ENCODE results near the gene SHISAL1. TPM values are rescaled to one million over a fixed set of nuclear protein-coding genes. Genes with fewer than 3 reads are reported as not detected.

The SHISAL1 gene
- total RNA-seq, 1 experiment from 2014 or later, result not detected

DNA sequence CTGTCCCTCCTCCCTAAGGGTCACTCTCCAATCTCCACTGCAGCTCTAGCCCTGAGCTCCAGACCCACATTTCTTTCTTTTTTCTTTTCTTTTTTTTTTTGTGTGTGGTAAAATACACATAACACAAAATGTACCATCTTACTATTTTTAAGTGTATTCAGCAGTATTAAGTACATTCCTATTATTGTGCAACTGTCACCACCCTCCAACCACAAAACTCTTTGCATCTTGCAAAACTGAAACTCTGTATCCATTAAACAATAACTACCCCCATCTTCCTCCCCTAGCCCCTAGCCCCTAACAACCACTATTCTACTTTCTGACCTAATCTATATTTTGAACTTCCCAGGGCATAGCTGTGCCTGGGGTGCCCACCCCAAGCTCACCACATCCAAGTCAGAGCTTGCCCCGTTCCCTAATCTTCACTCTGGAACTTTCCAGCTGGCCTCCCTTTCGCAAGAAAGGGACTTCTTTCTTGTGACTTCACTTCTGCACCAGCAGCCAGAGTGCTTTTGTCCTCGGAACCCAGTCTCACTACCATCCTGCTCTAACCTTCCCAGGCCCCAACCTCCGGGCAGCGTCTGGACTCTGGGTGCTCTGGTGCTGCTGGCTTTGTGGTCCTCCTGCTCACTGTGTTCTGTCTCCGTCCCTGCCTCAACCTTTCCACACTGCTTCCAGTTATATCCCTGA is 101.3 kb downstream of the SHISAL1 start:
- Mint-ChIP-seq H3K9me3 (ENCODE audit: low read depth, unreplicated experiment) (peaks cover 3% of the 10 kb centered on the region), H3K27ac (ENCODE audit: unreplicated experiment) (no peak overlapping the region), H3K4me3 (ENCODE audit: low read depth, unreplicated experiment) (no peak overlapping the region), H3K36me3 (ENCODE audit: insufficient read depth, unreplicated experiment) (no peaks in the 10 kb centered on the region), H3K4me1 (ENCODE audit: low read depth, unreplicated experiment) (no peaks in the 10 kb centered on the region), H3K27me3 (ENCODE audit: unreplicated experiment) (peaks cover 64% of the 10 kb centered on the region)
- DNase-seq, result no peak
- intact Hi-C loops (cut with micrococcal nuclease; ENCODE audit: unreplicated experiment), result no loop called here
- TF ChIP-seq CTCF (IDR thresholded peaks at IDR 0.05; ENCODE audit: unreplicated experiment), result no peak
- CTCF ChIA-PET, result interaction anchor here (0.6 to 1.0 kb wide), 3 partner anchors 172 to 1600 kb away, joined by 3 to 4 read pairs (median 3); no protein-coding TSS in a partner anchor
- BruUV-seq (replicated peaks), result no TSS peak

GRCh38 chr22:44210722-44211121 is 102.0 kb downstream of the SHISAL1 start:
- Mint-ChIP-seq H3K27ac (ENCODE audit: unreplicated experiment) (no peak overlapping the region), H3K36me3 (ENCODE audit: insufficient read depth, unreplicated experiment) (no peaks in the 10 kb centered on the region), H3K4me1 (ENCODE audit: low read depth, unreplicated experiment) (no peaks in the 10 kb centered on the region), H3K4me3 (ENCODE audit: low read depth, unreplicated experiment) (no peak overlapping the region), H3K9me3 (ENCODE audit: low read depth, unreplicated experiment) (peaks cover 3% of the 10 kb centered on the region), H3K27me3 (ENCODE audit: unreplicated experiment) (peaks cover 67% of the 10 kb centered on the region)
- no peak for TF ChIP-seq CTCF (IDR thresholded peaks at IDR 0.05; ENCODE audit: unreplicated experiment)
- BruUV-seq (replicated peaks), result no TSS peak
- intact Hi-C loops (cut with micrococcal nuclease; ENCODE audit: unreplicated experiment), result no loop called here
- CTCF ChIA-PET, result interaction anchor here (0.6 to 1.0 kb wide), 3 partner anchors 173 to 1601 kb away, joined by 3 to 4 read pairs (median 3); no protein-coding TSS in a partner anchor
- no peak for DNase-seq

DNA sequence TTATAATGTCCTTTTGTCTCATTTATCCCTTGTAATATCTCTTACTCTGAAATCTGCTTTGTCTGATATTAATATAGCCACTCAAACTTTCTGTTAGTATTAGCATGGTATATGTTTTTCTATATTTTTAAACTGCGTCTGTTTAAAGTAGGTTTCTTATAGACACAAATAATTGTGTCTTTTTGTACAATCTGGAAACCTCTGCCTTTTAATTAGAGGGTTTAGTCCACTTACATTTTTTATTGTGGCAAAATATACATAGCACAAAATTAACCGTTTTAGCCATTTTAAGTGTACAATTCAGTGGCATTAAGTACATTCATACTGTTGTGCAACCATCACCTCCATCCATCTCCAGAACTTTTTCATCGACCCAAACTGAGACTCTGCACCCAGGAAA is 103.4 kb downstream of the SHISAL1 start:
- CTCF ChIA-PET, result interaction anchor here (0.6 kb wide), 1 partner anchor 440 kb away, joined by 3 read pairs; no protein-coding TSS in a partner anchor
- no peak for DNase-seq
- H3K9me3 Mint-ChIP-seq (ENCODE audit: low read depth, unreplicated experiment), result peaks cover 3% of the 10 kb centered on the region
- peaks cover 3% of the 10 kb centered on the region for H3K36me3 Mint-ChIP-seq (ENCODE audit: insufficient read depth, unreplicated experiment)
- no peak overlapping the region for H3K27ac Mint-ChIP-seq (ENCODE audit: unreplicated experiment)
- no TSS peak for BruUV-seq (replicated peaks)
- no peak for TF ChIP-seq CTCF (IDR thresholded peaks at IDR 0.05; ENCODE audit: unreplicated experiment)
- intact Hi-C loops (cut with micrococcal nuclease; ENCODE audit: unreplicated experiment), result no loop called here
- H3K4me1 Mint-ChIP-seq (ENCODE audit: low read depth, unreplicated experiment), result no peaks in the 10 kb centered on the region
- no peak overlapping the region for H3K4me3 Mint-ChIP-seq (ENCODE audit: low read depth, unreplicated experiment)
- H3K27me3 Mint-ChIP-seq (ENCODE audit: unreplicated experiment), result peaks cover 81% of the 10 kb centered on the region

DNA sequence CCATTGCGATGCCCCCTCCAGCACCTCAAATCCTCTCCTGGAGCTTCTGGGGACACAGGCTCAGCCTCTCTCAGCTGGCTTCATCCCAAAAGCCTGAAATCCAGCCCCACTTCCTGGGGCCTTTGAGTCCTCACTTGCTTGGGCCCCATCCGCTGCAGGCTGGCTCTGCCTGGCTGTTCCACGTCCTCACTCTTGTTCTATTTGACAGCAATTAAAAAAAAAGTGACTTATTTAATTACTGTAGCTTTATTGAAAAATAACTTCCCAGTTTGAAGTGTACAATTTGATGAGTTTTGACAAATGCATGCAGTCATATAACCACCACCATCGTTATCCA is 104.8 kb downstream of the SHISAL1 start:
- H3K4me3 Mint-ChIP-seq (ENCODE audit: low read depth, unreplicated experiment), result no peak overlapping the region
- no TSS peak for BruUV-seq (replicated peaks)
- no peak for DNase-seq
- H3K36me3 Mint-ChIP-seq (ENCODE audit: insufficient read depth, unreplicated experiment), result peaks cover 4% of the 10 kb centered on the region
- no peak for TF ChIP-seq CTCF (IDR thresholded peaks at IDR 0.05; ENCODE audit: unreplicated experiment)
- no peak overlapping the region for H3K27ac Mint-ChIP-seq (ENCODE audit: unreplicated experiment)
- peaks cover 95% of the 10 kb centered on the region for H3K27me3 Mint-ChIP-seq (ENCODE audit: unreplicated experiment)
- CTCF ChIA-PET, result no interaction called here
- no peaks in the 10 kb centered on the region for H3K4me1 Mint-ChIP-seq (ENCODE audit: low read depth, unreplicated experiment)
- intact Hi-C loops (cut with micrococcal nuclease; ENCODE audit: unreplicated experiment), result no loop called here
- peaks cover 3% of the 10 kb centered on the region for H3K9me3 Mint-ChIP-seq (ENCODE audit: low read depth, unreplicated experiment)
